RWPE1 (cell line): ENCODE results near the gene SEC14L5.

ENCODE experiments used
- CTCF ChIA-PET: fragments of 350-600 bp; sonication (Branson Sonifier 250); formaldehyde crosslinking; extraction: SDS; loops from one replicate; lab custom pipeline; 2021; lab: Yijun Ruan, JAX
- POLR2A ChIA-PET: fragments of 400-600 bp; formaldehyde crosslinking; extraction: SDS; loops from one replicate; lab custom pipeline; 2020; ENCODE audit warnings: antibody characterized with exemption; ENCODE audit not compliant: low non-redundant PET; lab: Yijun Ruan, JAX
- DNase-seq: peaks from one replicate; pipeline ENCODE4 v3.0.0; 2012; ENCODE audit warnings: low spot score
- H3K27ac ChIP-seq: fragments of 450-650 bp; 2 replicates; pipeline ENCODE4 v1.5.1; 2017
- CTCF ChIP-seq: fragments of 450-650 bp; conservative IDR thresholded peaks from 2 replicates; pipeline ENCODE4 v1.5.1; 2017; ENCODE audit warnings: low read depth, mild to moderate bottlenecking

The SEC14L5 gene

GRCh38 chr16:4980691-4981090 is 22.6 kb downstream of the SEC14L5 start:
- POLR2A ChIA-PET, result no interaction called here
- no peak for TF ChIP-seq CTCF
- DNase-seq, result no peak
- CTCF ChIA-PET, result no interaction called here
- no peak overlapping the region for H3K27ac ChIP-seq

GRCh38 chr16:4981473-4981872 is 23.3 kb downstream of the SEC14L5 start:
- ChIA-PET POLR2A (no interaction called here), CTCF (no interaction called here)
- no peak for DNase-seq
- no peak for TF ChIP-seq CTCF
- H3K27ac ChIP-seq, result no peak overlapping the region

- CTCF ChIA-PET, result no interaction called here
- POLR2A ChIA-PET, result no interaction called here
- DNase-seq, result no peak
- H3K27ac ChIP-seq, result no peak overlapping the region
- no peak for TF ChIP-seq CTCF
Observed at GRCh38 chr16:4982056-4982867, 24.1 kb downstream of the SEC14L5 start.

- no peak overlapping the region for H3K27ac ChIP-seq
- CTCF ChIA-PET, result no interaction called here
- no peak for DNase-seq
- TF ChIP-seq CTCF, result no peak
- POLR2A ChIA-PET, result no interaction called here
Observed at GRCh38 chr16:4984174-4984990, 26.3 kb downstream of the SEC14L5 start.

- no peak for TF ChIP-seq CTCF
- CTCF ChIA-PET, result no interaction called here
- no peak for DNase-seq
- no peak overlapping the region for H3K27ac ChIP-seq
- POLR2A ChIA-PET, result no interaction called here
Observed at GRCh38 chr16:4987250-4987579, 29.1 kb downstream of the SEC14L5 start.

GRCh38 chr16:4987580-4988374 is 29.6 kb downstream of the SEC14L5 start:
- no peak overlapping the region for H3K27ac ChIP-seq
- ChIA-PET POLR2A (no interaction called here), CTCF (no interaction called here)
- DNase-seq, result no peak
- no peak for TF ChIP-seq CTCF
